Kidney capillary endothelial cell (primary cell): Measurements from ENCODE around the gene HOXC5.

Experiments used
- DNase-seq: peaks from one replicate; pipeline ENCODE4 v3.0.0-alpha.2; 2018; ENCODE audit warnings: low spot score

HOXC5 gene

GRCh38 chr12:54019924-54020590 lies 12.8 kb upstream of the HOXC5 start:
- no peak for DNase-seq

- no peak for DNase-seq
Measured at GRCh38 chr12:54020591-54021405, 12.1 kb upstream of the HOXC5 start.

GRCh38 chr12:54021432-54022013 lies 11.3 kb upstream of the HOXC5 start:
- no peak for DNase-seq

GRCh38 chr12:54022960-54023884 lies 9.6 kb upstream of the HOXC5 start:
- DNase-seq: no peak

GRCh38 chr12:54024127-54024526 lies 8.7 kb upstream of the HOXC5 start:
- DNase-seq: no peak

- no peak for DNase-seq
Measured at GRCh38 chr12:54024581-54025305, 8.1 kb upstream of the HOXC5 start.

- no peak for DNase-seq
Measured at GRCh38 chr12:54025499-54026405, 7.1 kb upstream of the HOXC5 start.

- no peak for DNase-seq
Measured at GRCh38 chr12:54026640-54027441, 6.0 kb upstream of the HOXC5 start.

GRCh38 chr12:54027442-54027786 lies 5.4 kb upstream of the HOXC5 start:
- DNase-seq: no peak

GRCh38 chr12:54028314-54029201 lies 4.3 kb upstream of the HOXC5 start, which contains the start of gene HOXC6:
Gene HOXC6, plus strand, starts transcription at chr12:54028440. Its CDS starts 82 bp downstream, at chr12:54028522.
- no peak for DNase-seq

GRCh38 chr12:54029529-54030441 lies 3.1 kb upstream of the HOXC5 start:
- DNase-seq: no peak

GRCh38 chr12:54030442-54030801 lies 2.4 kb upstream of the HOXC5 start:
- no peak for DNase-seq

- DNase-seq: no peak
Measured at GRCh38 chr12:54030889-54031471, 1.9 kb upstream of the HOXC5 start.

GRCh38 chr12:54031480-54031879 lies 1.4 kb upstream of the HOXC5 start:
- DNase-seq: no peak

GRCh38 chr12:54032086-54032619 lies 697 bp upstream of the HOXC5 start:
- DNase-seq: no peak

- DNase-seq: no peak
Measured at GRCh38 chr12:54033106-54033979, 493 bp downstream of the HOXC5 start.
